ENCODE results near the gene ZFPM1.
A peak's percentile ranks its signal among the peaks of the same experiment; 100 is the strongest.

ZFPM1 gene

GRCh38 chr16:88531931-88532433 lies 78.9 kb downstream of the ZFPM1 start:
- no peak overlapping the region for H3K9ac ChIP-seq (ENCODE audit: low read length)
- no peak overlapping the region for H3K4me3 ChIP-seq (ENCODE audit: low read depth, low read length)
- no peak overlapping the region for H3K4ac ChIP-seq (ENCODE audit: low read depth, low read length)
- H3K36me3 ChIP-seq (ENCODE audit: control insufficient read depth in 1 of 2, insufficient read depth in 2 of 2, low read length in 2 of 2): peaks cover 15 to 16% of the 10 kb centered on the region in 2 experiments
- no CpG with 5 or more reads among the region's 34 CpGs for WGBS (ENCODE audit: extremely low coverage, insufficient coverage, insufficient read length)
- no peak overlapping the region for H2BK5ac ChIP-seq (ENCODE audit: low read depth, low read length, poor library complexity)
- H3K27me3 ChIP-seq (ENCODE audit: insufficient read depth, low read length): no peaks in the 10 kb centered on the region
- H3K79me2 ChIP-seq (ENCODE audit: control insufficient read depth, insufficient read depth, low read length, poor library complexity): peaks cover 4% of the 10 kb centered on the region
- peaks cover 8 to 14% of the 10 kb centered on the region in 2 experiments for H3K4me1 ChIP-seq (ENCODE audit: control insufficient read depth in 1 of 2, insufficient read depth in 2 of 2, low read length in 2 of 2)
- no peak overlapping the region for H3K18ac ChIP-seq (ENCODE audit: low read length)
- H4K91ac ChIP-seq (ENCODE audit: low read depth, low read length): no peak overlapping the region
- no peak overlapping the region for H2AK5ac ChIP-seq (ENCODE audit: low read length)
- peaks cover 2% of the 10 kb centered on the region for H3K9me3 ChIP-seq (ENCODE audit: insufficient read depth, low read depth, low read length)
- H2BK12ac ChIP-seq (ENCODE audit: low read length): no peak overlapping the region
- H2AFZ ChIP-seq (ENCODE audit: insufficient read depth, low read length, poor library complexity): no peak overlapping the region
- H3K23ac ChIP-seq (ENCODE audit: low read length): no peak overlapping the region
- H4K8ac ChIP-seq (ENCODE audit: low read depth, low read length): no peak overlapping the region
- no peak overlapping the region for H3K14ac ChIP-seq (ENCODE audit: low read length)
- no peak overlapping the region for H2BK120ac ChIP-seq (ENCODE audit: insufficient read depth, low read length, poor library complexity)
- H3K79me1 ChIP-seq (ENCODE audit: low read length): peaks cover 8% of the 10 kb centered on the region
- H3K27ac ChIP-seq (ENCODE audit: low read depth, low read length): no peak overlapping the region
- no peak overlapping the region for H4K12ac ChIP-seq (ENCODE audit: low read depth, low read length)
- DNase-seq: no peak
- no peak overlapping the region for H3K4me2 ChIP-seq (ENCODE audit: low read length)

- no peak overlapping the region for H3K23ac ChIP-seq (ENCODE audit: low read length)
Observed at GRCh38 chr16:88532434-88533241, 79.6 kb downstream of the ZFPM1 start.

GRCh38 chr16:88533381-88533917 lies 80.4 kb downstream of the ZFPM1 start:
- DNase-seq: no peak
- Histone ChIP-seq H2BK5ac (ENCODE audit: low read depth, low read length, poor library complexity) (no peak overlapping the region), H3K9ac (ENCODE audit: low read length) (no peak overlapping the region), H3K4me3 (ENCODE audit: low read depth, low read length) (peak overlapping the region; percentile 71), H2BK120ac (ENCODE audit: insufficient read depth, low read length, poor library complexity) (no peak overlapping the region), H3K27ac (ENCODE audit: low read depth, low read length) (no peak overlapping the region), H3K4me2 (ENCODE audit: low read length) (peak overlapping the region; percentile 78), H3K9me3 (ENCODE audit: insufficient read depth, low read depth, low read length) (peaks cover 2% of the 10 kb centered on the region), H3K14ac (ENCODE audit: low read length) (peak overlapping the region; percentile 83), H3K27me3 (ENCODE audit: insufficient read depth, low read length) (no peaks in the 10 kb centered on the region), H4K12ac (ENCODE audit: low read depth, low read length) (peak overlapping the region; percentile 83), H3K79me1 (ENCODE audit: low read length) (peaks cover 8% of the 10 kb centered on the region), H2AFZ (ENCODE audit: insufficient read depth, low read length, poor library complexity) (no peak overlapping the region), H3K4ac (ENCODE audit: low read depth, low read length) (peak overlapping the region; percentile 31), H3K18ac (ENCODE audit: low read length) (peak overlapping the region; percentile 92), H2BK12ac (ENCODE audit: low read length) (no peak overlapping the region), H3K4me1 (ENCODE audit: control insufficient read depth in 1 of 2, insufficient read depth in 2 of 2, low read length in 2 of 2) (peaks cover 6 to 11% of the 10 kb centered on the region in 2 experiments), H3K23ac (ENCODE audit: low read length) (no peak overlapping the region), H3K36me3 (ENCODE audit: control insufficient read depth in 1 of 2, insufficient read depth in 2 of 2, low read length in 2 of 2) (peaks cover 15 to 16% of the 10 kb centered on the region in 2 experiments), H4K91ac (ENCODE audit: low read depth, low read length) (peak overlapping the region; percentile 88), H4K8ac (ENCODE audit: low read depth, low read length) (peak overlapping the region; percentile 95), H2AK5ac (ENCODE audit: low read length) (no peak overlapping the region), H3K79me2 (ENCODE audit: control insufficient read depth, insufficient read depth, low read length, poor library complexity) (peaks cover 4% of the 10 kb centered on the region)
- no CpG with 5 or more reads among the region's 79 CpGs for WGBS (ENCODE audit: extremely low coverage, insufficient coverage, insufficient read length)

More at GRCh38 chr16:88532434-88533241, 79.6 kb downstream of the ZFPM1 start:
- H3K79me2 ChIP-seq (ENCODE audit: control insufficient read depth, insufficient read depth, low read length, poor library complexity): peaks cover 4% of the 10 kb centered on the region
- no peak overlapping the region for H2AK5ac ChIP-seq (ENCODE audit: low read length)
- H3K27me3 ChIP-seq (ENCODE audit: insufficient read depth, low read length): no peaks in the 10 kb centered on the region
- H3K36me3 ChIP-seq (ENCODE audit: control insufficient read depth in 1 of 2, insufficient read depth in 2 of 2, low read length in 2 of 2): peaks cover 15 to 16% of the 10 kb centered on the region in 2 experiments
- H2AFZ ChIP-seq (ENCODE audit: insufficient read depth, low read length, poor library complexity): no peak overlapping the region
- no peak overlapping the region for H3K4ac ChIP-seq (ENCODE audit: low read depth, low read length)
- no peak overlapping the region for H2BK120ac ChIP-seq (ENCODE audit: insufficient read depth, low read length, poor library complexity)
- H3K18ac ChIP-seq (ENCODE audit: low read length): no peak overlapping the region
- H3K9me3 ChIP-seq (ENCODE audit: insufficient read depth, low read depth, low read length): peaks cover 2% of the 10 kb centered on the region
- no peak overlapping the region for H3K27ac ChIP-seq (ENCODE audit: low read depth, low read length)
- H3K4me3 ChIP-seq (ENCODE audit: low read depth, low read length): no peak overlapping the region
- H2BK12ac ChIP-seq (ENCODE audit: low read length): no peak overlapping the region
- DNase-seq: no peak
- no peak overlapping the region for H4K12ac ChIP-seq (ENCODE audit: low read depth, low read length)
- H3K79me1 ChIP-seq (ENCODE audit: low read length): peaks cover 8% of the 10 kb centered on the region
- peak overlapping the region; percentile 19 for H4K8ac ChIP-seq (ENCODE audit: low read depth, low read length)
- no CpG with 5 or more reads among the region's 37 CpGs for WGBS (ENCODE audit: extremely low coverage, insufficient coverage, insufficient read length)
- no peak overlapping the region for H3K9ac ChIP-seq (ENCODE audit: low read length)
- H2BK5ac ChIP-seq (ENCODE audit: low read depth, low read length, poor library complexity): no peak overlapping the region
- H4K91ac ChIP-seq (ENCODE audit: low read depth, low read length): peak overlapping the region; percentile 14
- H3K4me2 ChIP-seq (ENCODE audit: low read length): no peak overlapping the region
- H3K14ac ChIP-seq (ENCODE audit: low read length): no peak overlapping the region
- H3K4me1 ChIP-seq (ENCODE audit: control insufficient read depth in 1 of 2, insufficient read depth in 2 of 2, low read length in 2 of 2): peaks cover 6 to 11% of the 10 kb centered on the region in 2 experiments

GRCh38 chr16:88533932-88534637 lies 81.0 kb downstream of the ZFPM1 start:
- no CpG with 5 or more reads among the region's 114 CpGs for WGBS (ENCODE audit: extremely low coverage, insufficient coverage, insufficient read length)
- Histone ChIP-seq H3K4ac (ENCODE audit: low read depth, low read length) (peak overlapping the region; percentile 93), H3K27ac (ENCODE audit: low read depth, low read length) (peak overlapping the region; percentile 57), H3K79me1 (ENCODE audit: low read length) (peaks cover 8% of the 10 kb centered on the region), H3K9me3 (ENCODE audit: insufficient read depth, low read depth, low read length) (peaks cover 2% of the 10 kb centered on the region), H3K18ac (ENCODE audit: low read length) (peak overlapping the region; percentile 97), H3K4me2 (ENCODE audit: low read length) (peak overlapping the region; percentile 78), H2AFZ (ENCODE audit: insufficient read depth, low read length, poor library complexity) (peak overlapping the region; percentile 77), H2BK12ac (ENCODE audit: low read length) (peak overlapping the region; percentile 20), H2AK5ac (ENCODE audit: low read length) (peak overlapping the region; percentile 92), H3K4me3 (ENCODE audit: low read depth, low read length) (peak overlapping the region; percentile 85), H2BK120ac (ENCODE audit: insufficient read depth, low read length, poor library complexity) (peak overlapping the region; percentile 77), H4K12ac (ENCODE audit: low read depth, low read length) (peak overlapping the region; percentile 96), H4K91ac (ENCODE audit: low read depth, low read length) (peak overlapping the region; percentile 99), H3K79me2 (ENCODE audit: control insufficient read depth, insufficient read depth, low read length, poor library complexity) (peaks cover 4% of the 10 kb centered on the region), H3K9ac (ENCODE audit: low read length) (peak overlapping the region; percentile 87), H4K8ac (ENCODE audit: low read depth, low read length) (peak overlapping the region; percentile 99), H3K14ac (ENCODE audit: low read length) (peak overlapping the region; percentile 98), H3K23ac (ENCODE audit: low read length) (no peak overlapping the region), H3K4me1 (ENCODE audit: control insufficient read depth in 1 of 2, insufficient read depth in 2 of 2, low read length in 2 of 2) (peaks cover 6 to 11% of the 10 kb centered on the region in 2 experiments), H2BK5ac (ENCODE audit: low read depth, low read length, poor library complexity) (peak overlapping the region; percentile 79), H3K27me3 (ENCODE audit: insufficient read depth, low read length) (no peaks in the 10 kb centered on the region), H3K36me3 (ENCODE audit: control insufficient read depth in 1 of 2, insufficient read depth in 2 of 2, low read length in 2 of 2) (peaks cover 12 to 14% of the 10 kb centered on the region in 2 experiments)
- peak; percentile 19 to 68 for DNase-seq

Measured in trophoblast cell (in vitro differentiated cells and primary cell).